ENCODE measurements around the gene KLK1.

KLK1 gene

GRCh38 chr19:50823389-50824042 is at the start of gene KLK1:
TSS of gene KLK1 (minus strand) at chr19:50823787. CDS start at chr19:50823748, 39 bp downstream.
- H3K4me1 ChIP-seq (ENCODE audit: insufficient read depth, poor library complexity, severe bottlenecking): no peaks in the 10 kb centered on the region
- DNase-seq (ENCODE audit: low spot score) (no peak), ATAC-seq (ENCODE audit: low read depth) (no peak)
- no peak within 1 kb of the TSS for H3K27ac ChIP-seq (ENCODE audit: poor library complexity, severe bottlenecking)
- H3K4me3 ChIP-seq (ENCODE audit: severe bottlenecking): no peak within 1 kb of the TSS
- H3K9me3 ChIP-seq (ENCODE audit: severe bottlenecking): no peaks in the 10 kb centered on the region
- H3K36me3 ChIP-seq (ENCODE audit: low read depth): no peaks in the 10 kb centered on the region
- H3K27me3 ChIP-seq (ENCODE audit: insufficient read depth, poor library complexity, severe bottlenecking): peaks cover 14% of the 10 kb centered on the region
- TF ChIP-seq, protein P1, sequence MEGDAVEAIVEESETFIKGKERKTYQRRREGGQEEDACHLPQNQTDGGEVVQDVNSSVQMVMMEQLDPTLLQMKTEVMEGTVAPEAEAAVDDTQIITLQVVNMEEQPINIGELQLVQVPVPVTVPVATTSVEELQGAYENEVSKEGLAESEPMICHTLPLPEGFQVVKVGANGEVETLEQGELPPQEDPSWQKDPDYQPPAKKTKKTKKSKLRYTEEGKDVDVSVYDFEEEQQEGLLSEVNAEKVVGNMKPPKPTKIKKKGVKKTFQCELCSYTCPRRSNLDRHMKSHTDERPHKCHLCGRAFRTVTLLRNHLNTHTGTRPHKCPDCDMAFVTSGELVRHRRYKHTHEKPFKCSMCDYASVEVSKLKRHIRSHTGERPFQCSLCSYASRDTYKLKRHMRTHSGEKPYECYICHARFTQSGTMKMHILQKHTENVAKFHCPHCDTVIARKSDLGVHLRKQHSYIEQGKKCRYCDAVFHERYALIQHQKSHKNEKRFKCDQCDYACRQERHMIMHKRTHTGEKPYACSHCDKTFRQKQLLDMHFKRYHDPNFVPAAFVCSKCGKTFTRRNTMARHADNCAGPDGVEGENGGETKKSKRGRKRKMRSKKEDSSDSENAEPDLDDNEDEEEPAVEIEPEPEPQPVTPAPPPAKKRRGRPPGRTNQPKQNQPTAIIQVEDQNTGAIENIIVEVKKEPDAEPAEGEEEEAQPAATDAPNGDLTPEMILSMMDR (IDR thresholded peaks at IDR 0.05; ENCODE audit: poor library complexity, severe bottlenecking): no peak

DNA sequence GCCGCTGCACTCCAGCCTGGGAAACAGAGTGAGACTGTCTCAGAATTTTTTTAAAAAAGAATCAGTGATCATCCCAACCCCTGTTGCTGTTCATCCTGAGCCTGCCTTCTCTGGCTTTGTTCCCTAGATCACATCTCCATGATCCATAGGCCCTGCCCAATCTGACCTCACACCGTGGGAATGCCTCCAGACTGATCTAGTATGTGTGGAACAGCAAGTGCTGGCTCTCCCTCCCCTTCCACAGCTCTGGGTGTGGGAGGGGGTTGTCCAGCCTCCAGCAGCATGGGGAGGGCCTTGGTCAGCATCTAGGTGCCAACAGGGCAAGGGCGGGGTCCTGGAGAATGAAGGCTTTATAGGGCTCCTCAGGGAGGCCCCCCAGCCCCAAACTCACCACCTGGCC is 49.5 kb upstream of the KLK1 start, which contains the start of gene KLK2:
KLK2 (plus strand) TSS at position 384 of the 400 bp plus-strand sequence. CDS start 35 bp downstream, outside the sequence.
- TF ChIP-seq, protein P1 (IDR thresholded peaks at IDR 0.05; ENCODE audit: poor library complexity, severe bottlenecking): no peak
- Histone ChIP-seq H3K4me3 (ENCODE audit: severe bottlenecking) (no peak within 1 kb of the TSS), H3K36me3 (ENCODE audit: low read depth) (no peaks in the 10 kb centered on the region), H3K27me3 (ENCODE audit: insufficient read depth, poor library complexity, severe bottlenecking) (peaks cover 49% of the 10 kb centered on the region), H3K4me1 (ENCODE audit: insufficient read depth, poor library complexity, severe bottlenecking) (no peaks in the 10 kb centered on the region), H3K9me3 (ENCODE audit: severe bottlenecking) (no peaks in the 10 kb centered on the region), H3K27ac (ENCODE audit: poor library complexity, severe bottlenecking) (no peak within 1 kb of the TSS)
- ATAC-seq (ENCODE audit: low read depth) (no peak), DNase-seq (ENCODE audit: low spot score) (no peak)

GRCh38 chr19:50870417-50871089 is 47.0 kb upstream of the KLK1 start:
- Histone ChIP-seq H3K27ac (ENCODE audit: poor library complexity, severe bottlenecking) (no peak overlapping the region), H3K27me3 (ENCODE audit: insufficient read depth, poor library complexity, severe bottlenecking) (peaks cover 58% of the 10 kb centered on the region), H3K4me3 (ENCODE audit: severe bottlenecking) (no peak overlapping the region), H3K4me1 (ENCODE audit: insufficient read depth, poor library complexity, severe bottlenecking) (no peaks in the 10 kb centered on the region), H3K9me3 (ENCODE audit: severe bottlenecking) (no peaks in the 10 kb centered on the region), H3K36me3 (ENCODE audit: low read depth) (no peaks in the 10 kb centered on the region)
- no peak for DNase-seq (ENCODE audit: low spot score)
- no peak for ATAC-seq (ENCODE audit: low read depth)
- TF ChIP-seq, protein P1 (IDR thresholded peaks at IDR 0.05; ENCODE audit: poor library complexity, severe bottlenecking): no peak

GRCh38 chr19:50869479-50869878 is 45.9 kb upstream of the KLK1 start:
- Histone ChIP-seq H3K27me3 (ENCODE audit: insufficient read depth, poor library complexity, severe bottlenecking) (peaks cover 49% of the 10 kb centered on the region), H3K4me1 (ENCODE audit: insufficient read depth, poor library complexity, severe bottlenecking) (no peaks in the 10 kb centered on the region), H3K4me3 (ENCODE audit: severe bottlenecking) (no peak overlapping the region), H3K36me3 (ENCODE audit: low read depth) (no peaks in the 10 kb centered on the region), H3K27ac (ENCODE audit: poor library complexity, severe bottlenecking) (no peak overlapping the region), H3K9me3 (ENCODE audit: severe bottlenecking) (no peaks in the 10 kb centered on the region)
- TF ChIP-seq, protein P1 (IDR thresholded peaks at IDR 0.05; ENCODE audit: poor library complexity, severe bottlenecking): no peak
- ATAC-seq (ENCODE audit: low read depth) (no peak), DNase-seq (ENCODE audit: low spot score) (no peak)

All from RWPE2 (cell line).